SHP77 treated with DMSO at 0.1 percent for 48 hours (cell line): ENCODE measurements around the gene CCDC81.

ENCODE experiments used
- DNase-seq: peaks from one replicate; lab custom pipeline; 2025; lab: John Stamatoyannopoulos, UW

Gene CCDC81

DNA sequence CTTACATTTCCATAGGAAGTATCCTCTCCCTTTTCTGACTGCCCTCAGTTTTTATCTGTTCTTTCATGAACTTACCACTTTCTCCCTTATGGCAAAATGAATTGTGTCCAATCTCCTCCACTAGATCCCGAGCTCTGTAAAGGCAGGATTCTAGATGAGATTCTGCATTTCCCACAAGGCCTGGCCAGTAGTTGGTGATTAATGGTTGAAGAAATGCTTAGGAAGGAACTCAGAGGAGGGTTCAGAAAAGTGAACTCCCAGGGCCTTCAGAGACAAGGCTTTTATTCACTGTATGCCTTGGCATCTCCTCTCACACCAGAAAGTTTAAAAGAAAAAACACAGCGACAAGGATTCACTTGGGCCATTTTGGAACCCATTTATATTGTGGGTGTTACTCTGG, 66.2 kb downstream of the CCDC81 start:
- DNase-seq, result no peak

DNA sequence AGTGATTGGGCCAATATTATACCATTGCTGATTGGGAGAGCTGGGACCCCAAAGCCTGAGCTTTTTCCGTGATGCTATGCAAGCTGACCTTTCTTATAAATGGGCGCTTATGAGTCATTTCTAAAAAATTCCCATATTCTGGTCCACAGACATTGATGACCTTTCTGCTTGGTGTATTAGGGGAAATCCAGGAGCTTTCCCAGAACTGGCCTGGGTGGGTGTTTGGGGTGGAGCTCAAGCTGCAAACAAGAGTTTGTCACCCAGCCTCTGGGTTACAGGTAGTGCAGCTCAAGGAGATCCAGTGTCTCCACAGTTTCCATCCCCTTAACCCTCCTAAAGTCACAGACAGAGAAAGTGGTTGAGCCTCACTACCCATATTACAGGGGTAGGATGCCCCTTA, 67.7 kb downstream of the CCDC81 start:
- DNase-seq, result no peak

DNA sequence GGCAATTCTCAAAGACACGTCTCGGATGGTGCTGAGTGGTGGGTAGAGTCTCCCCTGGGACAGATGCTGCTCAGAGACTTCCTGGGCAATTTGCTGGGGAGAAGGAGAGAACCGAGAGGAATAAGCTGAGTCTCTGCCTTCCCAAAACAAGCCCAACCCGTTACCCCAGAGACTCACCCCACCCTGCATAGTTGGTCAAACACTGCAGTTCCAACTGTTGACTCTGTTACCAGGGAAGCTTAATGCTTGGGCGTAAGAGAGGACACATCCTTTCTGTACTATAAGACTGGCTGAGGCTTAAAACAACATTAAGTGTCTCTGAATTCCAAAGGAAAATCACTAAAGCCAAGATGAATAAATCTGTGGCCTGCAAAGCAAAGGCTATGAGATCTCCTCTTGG, 68.1 kb downstream of the CCDC81 start:
- no peak for DNase-seq

DNA sequence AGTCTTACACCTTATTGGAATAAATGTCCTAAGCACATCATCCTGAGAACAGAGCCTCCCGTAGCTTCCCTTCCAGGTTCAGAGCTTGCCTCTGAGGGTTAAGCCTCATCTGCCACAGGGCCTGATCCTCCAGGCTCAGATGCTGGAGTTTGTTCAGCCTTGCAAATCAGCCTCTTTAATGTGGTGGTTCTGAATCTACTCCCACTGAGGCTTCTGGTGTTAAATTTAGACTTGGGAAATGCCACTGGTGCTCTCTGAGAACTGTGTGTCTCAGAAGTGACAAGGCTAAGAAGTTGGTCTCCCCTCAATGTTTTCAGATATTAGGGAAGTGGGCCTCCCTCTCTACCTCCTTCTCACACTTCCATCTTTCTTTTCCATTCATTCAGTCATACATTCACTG, 68.7 kb downstream of the CCDC81 start:
- DNase-seq, result no peak

DNA sequence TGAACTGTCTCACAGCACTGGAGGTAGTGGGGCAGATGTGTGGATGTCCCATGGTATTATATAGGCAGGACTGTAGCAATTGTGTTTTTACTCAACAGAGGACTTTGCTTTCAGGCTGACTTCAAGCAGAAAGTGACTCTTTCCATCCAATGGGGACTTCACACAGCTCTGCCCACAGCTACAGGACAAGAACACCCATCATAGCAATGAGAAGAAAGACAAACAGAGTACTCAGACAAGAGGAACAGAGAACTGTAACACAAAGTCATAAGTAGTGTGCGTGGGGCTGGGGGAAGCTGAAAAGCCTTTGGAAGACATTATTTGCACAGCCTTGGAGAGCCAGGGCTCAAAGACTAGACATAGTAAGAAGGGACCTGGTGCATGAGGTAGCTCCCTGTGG, 70.3 kb downstream of the CCDC81 start:
- no peak for DNase-seq

DNA sequence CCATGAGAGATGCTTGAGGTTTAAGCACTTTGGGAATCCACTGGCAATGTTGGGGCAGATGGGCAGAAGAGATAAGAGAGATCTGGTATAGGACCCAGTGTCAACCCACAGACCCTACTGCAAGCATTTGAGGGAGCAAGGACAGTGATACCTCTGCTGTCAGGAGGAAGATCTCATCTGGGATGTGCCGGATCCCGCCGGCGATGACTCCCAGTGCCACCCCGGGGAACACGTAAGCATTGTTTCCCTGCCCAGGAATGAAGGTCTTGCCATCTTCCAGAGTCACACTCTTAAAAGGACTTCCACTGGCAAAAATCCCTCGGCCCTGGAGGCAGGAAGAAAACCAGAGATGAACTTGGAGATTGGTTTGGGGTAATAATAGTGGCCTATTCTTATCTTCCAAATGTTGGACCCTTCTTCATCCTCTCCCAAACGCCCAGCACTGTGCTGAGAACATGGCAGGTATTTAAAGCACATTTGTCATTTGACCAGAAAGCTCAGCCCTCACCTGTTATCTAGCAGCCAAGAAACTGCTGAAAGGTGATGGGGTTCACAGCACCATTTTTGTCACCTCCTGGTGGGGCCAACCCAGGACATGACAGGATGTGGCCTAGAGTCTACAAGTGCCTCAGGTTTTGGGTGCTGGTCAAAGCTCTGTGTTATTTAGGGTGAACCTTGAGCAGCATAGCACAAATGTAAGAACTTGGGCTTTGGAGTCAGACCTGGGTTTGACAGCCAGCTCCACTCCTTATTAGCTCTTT, 71.7 kb downstream of the CCDC81 start:
- DNase-seq, result no peak

DNA sequence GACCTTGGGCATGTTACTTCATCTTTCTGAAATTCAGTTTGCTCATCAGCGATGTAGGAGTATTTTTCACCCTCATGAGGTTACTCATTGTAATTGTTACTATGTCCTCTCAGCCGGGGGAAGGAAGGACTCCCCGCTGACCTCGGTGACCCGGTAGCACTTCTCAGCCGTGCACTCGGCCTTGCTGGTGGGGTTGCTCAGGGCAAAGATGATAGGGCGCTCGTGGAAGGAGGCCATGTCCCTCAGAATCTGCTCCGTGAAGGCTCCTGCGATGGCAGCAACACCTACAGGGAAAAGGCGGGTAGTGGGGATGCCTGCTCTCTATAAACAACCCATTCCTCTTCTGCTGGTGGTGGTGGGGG, 72.2 kb downstream of the CCDC81 start:
- no peak for DNase-seq

DNA sequence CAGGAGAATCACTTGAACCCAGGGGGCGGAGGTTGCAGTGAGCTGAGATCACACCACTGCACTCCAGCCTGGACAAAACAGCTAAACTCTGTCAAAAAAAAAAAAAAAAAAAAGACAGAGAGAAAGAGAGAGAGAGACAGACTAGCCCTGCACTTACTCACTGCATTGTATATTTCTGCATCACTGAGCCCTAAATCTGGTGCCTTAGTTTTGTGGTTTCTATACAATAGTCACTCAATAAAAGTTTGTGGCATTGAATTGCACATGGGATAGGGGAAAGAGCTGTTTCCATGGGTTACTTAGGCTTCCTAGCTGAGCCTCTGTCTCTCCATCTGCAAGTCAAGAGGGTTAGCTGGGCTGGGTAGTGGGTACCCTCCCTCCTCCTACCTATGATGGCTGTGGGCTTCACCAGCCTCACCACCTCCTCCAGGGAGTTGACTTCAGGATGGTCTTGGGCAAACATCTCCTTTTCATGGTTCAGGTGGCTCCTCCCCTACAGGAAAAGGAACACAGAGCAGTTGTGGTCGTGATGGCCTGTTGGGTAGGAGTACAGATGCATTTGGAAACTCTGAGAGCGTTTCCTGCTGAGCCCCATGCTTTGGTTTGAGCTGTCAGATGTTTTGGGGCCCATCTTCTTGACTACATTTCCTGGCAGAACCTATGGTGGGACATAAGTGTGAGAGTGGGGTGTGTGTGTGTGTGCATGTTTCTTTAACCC, 73.2 kb downstream of the CCDC81 start:
- no peak for DNase-seq

DNA sequence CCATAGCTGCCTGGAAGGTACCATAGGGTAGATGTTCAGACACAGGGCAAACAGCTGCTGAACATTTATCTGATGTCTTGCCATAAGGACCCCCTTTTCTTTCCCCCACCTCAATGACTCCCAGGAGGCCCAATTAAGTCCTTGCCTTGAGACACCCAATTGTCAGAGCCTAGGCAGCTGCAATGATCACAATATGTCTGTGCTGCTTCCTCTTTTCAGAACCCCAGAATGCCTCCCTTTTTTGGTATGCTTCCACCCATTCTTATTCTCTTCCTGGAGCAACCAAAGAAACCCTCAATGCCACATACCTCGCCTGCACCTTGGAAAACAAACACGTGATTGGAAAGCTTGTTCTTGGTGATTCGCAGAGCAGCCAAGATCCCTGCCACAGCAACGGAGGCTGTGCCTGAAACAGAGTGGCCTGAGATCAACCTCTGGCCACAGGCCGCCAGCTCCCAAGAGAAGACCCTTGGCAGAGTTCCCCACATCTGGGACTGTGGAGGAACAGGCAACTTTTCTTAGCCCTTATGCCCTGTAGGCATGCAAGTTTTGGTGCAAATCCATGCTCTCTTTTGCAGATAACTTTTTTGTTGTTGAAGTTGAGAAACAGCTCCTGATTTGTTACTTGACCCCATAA, 75.4 kb downstream of the CCDC81 start:
- DNase-seq, result no peak

DNA sequence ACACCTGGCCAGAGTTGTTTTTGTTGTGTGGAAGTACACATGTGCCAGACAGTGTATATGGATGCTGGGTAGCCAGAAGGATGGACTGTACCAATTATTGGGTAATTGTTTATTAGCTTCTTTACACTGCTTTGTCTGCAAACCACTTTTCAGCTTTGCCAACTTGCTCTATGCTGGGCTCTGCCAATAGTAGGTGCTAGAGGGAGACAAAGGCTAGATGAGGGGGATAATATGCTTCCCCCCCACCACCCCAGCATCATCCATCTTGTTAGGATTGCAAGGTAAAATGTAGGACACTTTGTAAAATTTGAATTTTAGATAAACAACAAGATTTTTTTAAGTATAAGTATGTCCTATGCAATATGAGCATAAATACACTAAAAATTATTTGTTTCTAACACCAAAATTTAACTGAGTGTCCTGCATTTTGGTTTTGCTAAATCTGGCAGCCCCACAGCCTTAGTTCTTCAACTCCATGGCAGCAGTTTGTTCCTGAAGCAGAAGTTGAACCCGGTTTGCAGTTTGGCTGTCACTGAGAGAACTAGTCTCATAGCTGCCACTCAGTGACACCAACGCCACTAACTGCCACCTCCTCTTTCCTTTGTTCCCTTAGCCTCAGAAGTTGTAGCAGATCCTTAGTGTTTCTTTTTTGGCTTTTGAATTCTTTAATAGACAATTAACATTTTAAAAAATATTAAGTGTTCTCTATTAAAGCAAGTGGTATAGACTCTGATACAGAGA, 78.8 kb downstream of the CCDC81 start:
- DNase-seq, result no peak

DNA sequence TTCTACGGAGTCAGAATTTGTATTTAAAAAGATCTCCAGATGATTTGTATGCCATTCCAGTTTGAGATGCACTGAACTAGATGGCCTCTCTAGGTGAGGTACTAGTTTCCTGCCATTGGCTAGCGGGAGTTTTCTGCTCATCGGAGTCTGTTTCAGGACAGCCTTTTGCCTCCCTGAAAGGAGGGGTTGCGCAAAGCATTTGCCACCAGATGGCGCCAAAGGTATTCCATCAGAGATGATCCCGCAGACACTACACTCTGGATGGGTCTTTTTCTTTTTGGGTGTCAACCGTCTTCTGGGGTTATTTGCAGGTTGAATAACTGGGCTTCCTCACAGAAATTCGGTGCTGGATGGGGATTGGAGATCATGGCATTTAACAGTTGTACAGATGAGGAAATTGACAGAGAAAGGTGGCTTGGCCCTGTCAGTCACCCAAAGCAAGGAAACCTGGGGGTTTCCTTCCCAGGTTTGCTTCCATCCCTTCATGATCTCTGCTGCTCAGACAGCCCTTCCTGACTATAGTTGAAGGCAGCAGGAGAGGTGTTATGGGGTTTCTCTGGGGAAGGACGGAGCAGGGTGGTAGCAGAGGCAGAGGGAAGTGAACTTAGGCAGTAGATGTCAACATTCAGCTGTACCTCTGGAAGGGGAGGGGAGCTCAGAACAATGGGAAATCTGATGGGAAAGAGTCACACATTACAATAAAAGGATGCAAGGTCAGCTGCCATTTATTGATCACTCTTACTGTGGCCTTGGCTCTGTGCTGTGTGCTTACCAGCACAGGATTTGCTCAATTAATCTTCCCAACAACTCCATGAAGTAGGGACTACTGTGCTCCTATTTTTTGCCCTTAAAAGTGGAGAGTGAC, 81.6 kb downstream of the CCDC81 start:
- peak; percentile 33 for DNase-seq

DNA sequence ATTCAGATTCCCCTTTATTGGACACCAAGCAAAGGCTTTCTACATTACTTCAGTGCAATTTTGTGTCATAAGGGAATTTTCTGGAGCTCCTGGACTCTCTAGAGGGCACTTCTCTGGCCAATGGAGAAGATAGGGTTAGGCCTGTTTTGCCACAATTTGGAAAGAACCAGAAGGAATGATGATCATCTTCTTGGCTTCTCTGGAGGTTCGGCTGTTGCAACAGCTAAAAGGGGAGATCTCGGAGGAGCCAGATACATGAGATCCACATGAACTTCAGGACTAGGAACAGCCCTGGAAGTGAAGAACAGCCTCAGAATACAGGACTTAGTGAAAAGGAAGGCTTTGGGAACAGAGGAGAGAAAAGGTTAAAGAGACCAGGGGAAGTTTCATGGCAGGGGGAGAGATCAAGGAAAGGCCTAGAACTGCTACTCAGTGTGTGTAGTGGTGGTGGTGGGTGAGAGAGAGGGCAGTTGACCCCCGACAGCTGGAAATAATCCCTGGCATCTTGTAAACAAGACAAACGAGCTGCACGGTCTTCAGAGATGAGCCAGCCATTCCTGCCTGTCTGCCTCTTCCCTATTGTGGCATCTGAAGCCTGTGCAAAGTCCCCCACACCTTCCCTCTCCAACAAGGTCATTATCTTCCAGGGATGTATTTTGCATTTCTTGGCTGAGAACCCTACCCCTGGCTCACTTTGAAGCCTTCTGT, 83.8 kb downstream of the CCDC81 start:
- DNase-seq, result no peak

DNA sequence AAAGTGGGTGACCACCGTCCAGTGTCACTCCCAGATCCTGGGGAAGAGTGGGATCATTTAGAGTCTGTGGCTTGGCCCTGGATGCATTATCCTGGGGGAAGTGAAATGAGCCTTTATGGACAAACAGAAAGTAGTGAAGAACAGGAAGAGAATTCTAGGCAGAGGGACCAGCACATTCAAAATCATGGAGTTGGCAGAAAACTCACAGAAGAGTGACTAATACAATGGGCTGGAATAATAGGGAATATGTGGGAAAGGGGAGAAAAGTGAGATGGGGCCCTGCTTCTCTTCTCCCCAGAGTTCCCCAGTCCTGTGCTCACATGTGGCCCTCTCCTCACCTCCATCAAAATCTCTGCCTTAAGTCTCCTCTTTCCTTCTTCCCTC, 84.3 kb downstream of the CCDC81 start:
- DNase-seq, result no peak

DNA sequence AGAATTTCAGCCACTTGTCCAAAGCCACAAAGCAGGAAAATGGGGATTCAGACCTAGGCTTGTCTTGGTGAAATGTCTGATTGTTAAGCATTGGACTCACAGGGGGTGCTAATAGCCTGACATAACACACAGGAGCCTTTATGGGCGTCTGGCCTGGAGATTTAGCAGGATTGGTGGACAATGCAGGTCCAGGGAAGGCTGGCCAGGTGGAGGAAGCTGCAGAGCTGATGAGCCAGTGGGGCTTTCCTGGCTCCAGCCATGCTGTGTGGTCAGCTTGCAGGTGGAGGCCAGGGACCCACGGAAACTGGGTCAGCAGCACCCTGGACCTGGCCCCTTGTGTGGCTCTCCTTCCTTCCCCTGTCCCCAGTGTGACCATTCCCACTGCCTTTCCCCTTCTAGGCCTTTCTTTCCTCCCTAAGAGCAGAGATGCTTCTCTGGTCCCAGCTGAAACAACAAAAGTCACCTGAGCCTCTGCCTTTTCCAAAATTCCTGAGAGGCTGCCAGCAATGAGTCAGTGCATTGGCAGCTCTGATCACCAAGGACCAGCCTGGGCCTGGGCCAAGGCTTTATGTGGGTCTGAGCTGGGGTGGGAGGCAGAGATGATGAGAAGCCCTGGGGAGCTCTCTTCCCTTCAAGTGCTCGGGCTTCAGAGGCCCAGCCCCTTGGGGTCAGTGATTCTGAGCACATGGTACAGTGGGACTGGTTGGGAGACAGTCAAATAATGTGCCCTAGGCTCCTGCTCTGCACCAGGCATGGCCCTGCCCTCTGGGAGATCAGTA, 85.2 kb downstream of the CCDC81 start:
- DNase-seq, result peak; percentile 16

DNA sequence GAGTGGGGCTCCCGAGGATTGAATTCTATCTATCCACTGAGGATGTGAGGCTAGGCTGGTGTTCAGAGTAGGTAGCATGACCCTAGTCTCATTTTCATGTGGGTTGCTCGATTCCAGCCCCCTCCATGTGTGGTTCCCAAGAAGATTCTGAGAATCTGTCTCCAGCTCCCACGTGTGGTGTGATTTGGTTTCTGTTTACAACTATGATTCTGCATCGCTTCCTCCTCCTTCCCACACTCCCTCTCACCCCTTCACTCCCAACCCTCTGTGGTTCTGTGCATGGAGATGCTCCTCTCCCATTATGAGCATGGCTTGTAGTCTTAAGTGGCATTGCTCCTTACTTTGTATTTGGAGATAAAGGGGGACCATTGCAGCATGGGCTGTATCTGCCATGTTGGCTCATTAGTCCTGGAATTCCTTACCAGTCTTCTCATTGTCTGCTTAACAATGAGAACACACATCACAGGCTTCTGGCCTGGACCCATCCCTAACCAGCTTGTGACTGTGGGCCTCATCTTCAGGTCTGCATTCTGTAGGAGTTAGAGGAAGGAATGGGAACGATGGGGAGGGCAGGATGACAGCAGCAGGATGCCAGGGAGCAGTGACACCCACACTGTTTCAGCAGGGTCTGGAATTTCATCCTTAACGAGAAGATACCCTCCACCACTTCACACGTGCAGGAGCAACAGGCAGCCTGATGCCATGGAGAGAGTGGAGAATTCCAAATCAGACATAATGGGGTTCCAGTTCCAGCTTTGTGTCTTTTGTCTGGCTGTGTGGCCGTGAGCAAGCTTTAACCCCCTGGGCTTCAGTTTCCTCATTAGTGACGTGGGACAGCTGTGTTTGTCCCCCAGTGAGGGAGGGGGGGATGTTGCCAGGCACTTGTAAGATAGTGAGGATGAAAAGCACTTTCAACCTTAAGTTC, 86.0 kb downstream of the CCDC81 start:
- DNase-seq, result no peak

DNA sequence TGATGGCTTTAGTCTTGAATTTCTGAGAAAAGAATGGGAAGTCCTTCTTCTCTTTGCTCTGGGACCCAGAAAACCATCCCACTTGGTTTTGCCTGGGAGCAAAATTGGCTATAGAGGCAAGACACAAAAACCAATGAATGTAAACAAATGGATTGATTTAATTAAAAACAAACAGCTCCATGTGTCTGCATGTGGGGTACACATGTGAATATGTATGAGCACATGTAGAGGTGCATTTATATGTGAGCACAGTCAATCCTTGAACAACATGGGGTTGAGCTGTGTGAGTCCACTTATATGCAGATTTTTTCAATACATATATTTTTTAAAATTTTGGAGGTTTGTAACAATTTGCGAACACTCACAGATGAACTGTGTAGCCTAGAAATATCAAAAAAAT, 87.2 kb downstream of the CCDC81 start:
- DNase-seq, result no peak

DNA sequence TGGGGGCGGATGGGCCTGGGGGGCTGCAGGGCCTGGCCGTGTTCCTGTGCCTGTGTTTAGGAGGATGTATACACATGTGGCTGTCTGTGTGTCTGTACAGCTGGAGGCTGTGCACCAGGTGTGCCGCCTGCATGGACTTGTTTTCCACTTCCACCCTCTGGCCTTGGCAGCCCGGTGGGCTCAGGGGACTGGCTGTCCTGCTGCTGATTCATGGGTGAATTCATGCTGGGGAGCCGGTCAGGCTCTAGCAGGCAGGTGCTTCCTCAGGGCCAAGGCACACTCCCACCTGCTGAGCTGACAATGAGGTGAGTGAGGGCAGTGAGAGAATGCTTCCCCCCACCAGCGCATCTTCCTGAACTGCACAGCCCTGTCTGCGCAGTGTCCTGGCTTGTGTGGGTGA, 88.4 kb downstream of the CCDC81 start:
- DNase-seq, result no peak

DNA sequence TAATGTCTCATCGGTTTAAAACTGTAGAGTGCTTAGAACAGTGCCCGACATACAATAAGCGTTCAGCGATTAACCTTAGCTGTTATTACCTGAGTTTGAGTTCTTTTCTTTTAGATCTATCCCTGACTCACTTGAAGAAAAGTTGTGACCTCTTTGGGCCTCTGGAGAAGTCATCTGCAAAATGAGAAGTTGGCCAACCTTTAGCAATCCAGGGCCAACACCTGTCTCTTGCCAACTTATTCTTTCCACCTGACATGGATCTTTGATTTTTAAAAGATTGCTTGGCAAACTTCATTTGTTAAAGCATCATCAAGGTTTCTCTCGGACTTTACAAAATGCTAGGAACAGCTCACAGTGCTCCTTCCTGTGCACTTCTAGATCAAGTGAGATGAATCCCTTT, 89.3 kb downstream of the CCDC81 start:
- DNase-seq, result no peak
